GM10266 (cell line): ENCODE measurements around the gene UPF2.

Experiments
- DNase-seq: peaks from one replicate; pipeline ENCODE4 v3.0.0; 2012; ENCODE audit errors: extremely low spot score
- CTCF ChIP-seq: IDR thresholded peaks from 2 replicates; pipeline ENCODE4 v1.5.1; 2012; ENCODE audit warnings: mild to moderate bottlenecking, low read depth; ENCODE audit not compliant: control insufficient read depth, insufficient read depth; ENCODE audit errors: missing control alignments

The UPF2 gene

GRCh38 chr10:12042409-12042796 is 206 bp downstream of the UPF2 start:
- TF ChIP-seq CTCF, result no peak
- DNase-seq, result peak; percentile 36

- no peak for TF ChIP-seq CTCF
- DNase-seq, result peak; percentile 32
These were observed 722 bp downstream of the UPF2 start for GRCh38 chr10:12041766-12042408.

DNA sequence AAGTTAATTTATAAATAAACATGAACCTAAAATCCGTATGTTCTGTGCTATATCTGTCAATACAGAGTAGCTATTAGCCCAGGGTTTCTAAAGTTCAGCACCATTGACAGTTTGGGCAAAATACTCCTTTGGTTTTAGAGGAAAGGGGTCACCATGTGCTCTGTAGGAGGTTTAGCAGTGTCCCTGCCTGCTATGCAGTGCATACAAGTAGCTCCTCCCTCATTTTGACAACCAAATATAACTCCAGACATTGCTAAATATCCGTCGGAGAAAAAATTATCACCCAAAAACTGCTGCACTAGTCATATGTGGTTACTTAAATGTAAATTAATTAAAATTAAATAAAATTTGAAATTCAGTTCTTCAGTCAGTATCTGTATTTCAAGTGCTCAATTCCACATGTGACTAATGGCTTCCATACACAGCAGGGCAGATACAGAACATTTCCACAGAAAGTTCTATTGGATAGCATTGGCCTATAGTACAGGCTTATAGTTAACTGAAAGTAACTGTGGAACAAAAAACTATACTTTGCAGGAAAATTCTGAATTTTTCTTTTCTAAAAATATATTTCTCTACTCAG is 6.4 kb downstream of the UPF2 start:
- DNase-seq, result no peak
- TF ChIP-seq CTCF, result no peak

DNA sequence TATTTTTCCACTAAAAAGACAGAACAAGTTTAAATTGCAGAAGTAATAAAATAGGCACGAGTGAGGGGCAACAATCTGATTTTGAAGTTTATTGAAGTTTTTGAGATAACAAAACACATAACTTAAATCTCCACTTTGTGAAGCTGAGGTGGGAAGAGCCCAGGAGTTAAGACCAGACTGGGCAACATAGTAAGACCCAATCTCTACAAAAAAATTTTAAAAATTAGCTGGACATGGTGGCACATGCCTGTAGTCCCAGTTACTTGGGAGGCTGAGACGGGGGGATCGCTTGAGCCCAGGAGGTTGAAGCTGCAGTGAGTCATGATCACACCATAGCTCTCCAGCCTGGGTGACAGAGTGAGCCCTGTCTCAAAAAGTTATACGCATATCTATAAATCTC is 11.2 kb downstream of the UPF2 start:
- DNase-seq, result no peak
- TF ChIP-seq CTCF, result no peak

DNA sequence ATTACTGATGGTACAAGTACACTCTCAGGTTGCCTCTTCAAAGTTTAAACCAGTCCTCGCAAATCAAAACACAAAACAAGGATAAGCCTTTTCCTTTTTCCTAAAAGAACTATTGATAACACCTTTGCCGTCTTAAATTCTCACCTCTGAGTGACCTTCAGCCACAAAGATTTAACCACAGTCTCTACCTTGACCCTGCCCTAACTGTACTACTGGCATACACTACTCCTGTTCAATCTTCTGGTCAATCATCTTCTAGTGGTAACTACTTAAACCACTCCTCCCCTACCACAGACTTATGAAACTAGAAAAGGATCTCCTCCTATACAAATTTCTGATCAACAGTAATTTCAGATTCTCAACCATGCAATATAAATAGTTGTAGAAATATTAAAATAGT is 15.1 kb downstream of the UPF2 start:
- DNase-seq, result no peak

DNA sequence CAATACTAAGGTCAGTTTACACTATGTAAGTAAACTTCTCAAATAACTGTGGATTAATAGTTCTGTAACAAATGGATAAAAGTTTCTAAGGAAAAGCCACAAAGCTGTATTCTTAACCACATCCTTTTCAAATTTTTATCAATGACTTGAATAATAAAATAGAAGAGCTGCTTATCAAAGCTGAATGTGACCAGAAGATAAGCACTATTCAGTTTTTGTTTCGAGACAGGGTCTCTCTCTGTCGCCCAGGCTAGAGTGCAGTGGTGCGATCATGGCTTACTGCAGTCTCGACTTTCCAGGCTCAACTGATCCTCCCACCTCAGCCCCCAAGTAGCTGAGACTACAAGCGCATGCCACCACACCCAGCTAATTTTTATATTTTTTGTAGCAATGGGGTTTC is 17.0 kb downstream of the UPF2 start:
- no peak for TF ChIP-seq CTCF
- DNase-seq, result no peak

More for the DNA sequence above, 15.1 kb downstream of the UPF2 start:
- TF ChIP-seq CTCF, result no peak

DNA sequence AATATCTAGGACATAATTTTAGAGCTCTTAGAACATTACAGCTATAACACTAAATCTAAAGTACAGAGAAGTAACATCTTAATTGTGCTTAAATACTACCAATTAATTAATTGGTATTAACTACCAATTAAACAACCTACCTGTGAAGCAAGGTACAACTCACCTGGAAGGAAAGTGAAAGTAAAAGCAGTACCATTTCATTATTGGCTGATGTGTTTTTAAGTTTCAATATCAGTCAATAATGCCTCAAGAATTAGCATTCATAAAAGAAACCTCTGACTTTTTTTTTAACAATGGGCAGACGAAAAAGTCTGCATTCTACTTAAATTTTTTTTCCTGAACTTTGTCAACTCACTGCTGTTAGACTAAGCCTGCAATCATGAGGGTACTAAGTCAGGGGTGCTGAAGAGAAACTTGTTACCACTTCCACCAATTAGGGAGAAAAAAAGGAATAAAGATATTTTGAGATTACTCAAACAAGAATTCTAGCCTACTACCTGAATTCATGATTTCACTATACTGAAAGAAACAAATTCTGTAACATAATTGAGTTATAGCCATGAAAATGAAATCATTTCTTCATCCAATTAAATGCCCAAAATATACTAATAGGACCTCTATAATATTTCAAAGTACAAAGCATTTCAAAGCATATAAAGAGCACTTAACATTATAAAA is 19.9 kb downstream of the UPF2 start:
- peak; percentile 11 for DNase-seq
- no peak for TF ChIP-seq CTCF
